Measurements from ENCODE around the gene OTUD1.

DNA sequence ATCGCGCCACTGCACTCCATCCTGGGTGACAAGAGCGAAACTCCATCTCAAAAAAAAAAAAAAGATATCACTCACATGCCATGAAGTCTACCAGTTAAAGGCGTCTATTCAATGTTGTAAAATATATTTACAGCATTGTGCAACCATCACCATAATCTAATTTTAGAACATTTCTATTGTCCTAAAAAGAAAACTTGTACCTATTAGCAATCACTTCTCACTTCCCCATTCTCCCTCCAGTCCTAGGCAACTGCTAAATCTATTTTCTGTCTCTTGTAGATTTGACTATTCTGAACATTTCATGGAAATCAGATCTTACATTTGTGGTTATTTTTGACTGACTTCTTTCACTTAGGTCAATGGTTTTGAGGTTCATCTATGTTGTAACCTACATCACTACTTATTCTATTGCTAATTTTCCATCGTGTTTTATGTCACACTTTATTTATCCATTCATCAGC is 25.2 kb upstream of the OTUD1 start:
- TF ChIP-seq ZNF274 (IDR thresholded peaks at IDR 0.05; ENCODE audit: low read depth, low read length), result no peak
- TF ChIP-seq, protein P1, sequence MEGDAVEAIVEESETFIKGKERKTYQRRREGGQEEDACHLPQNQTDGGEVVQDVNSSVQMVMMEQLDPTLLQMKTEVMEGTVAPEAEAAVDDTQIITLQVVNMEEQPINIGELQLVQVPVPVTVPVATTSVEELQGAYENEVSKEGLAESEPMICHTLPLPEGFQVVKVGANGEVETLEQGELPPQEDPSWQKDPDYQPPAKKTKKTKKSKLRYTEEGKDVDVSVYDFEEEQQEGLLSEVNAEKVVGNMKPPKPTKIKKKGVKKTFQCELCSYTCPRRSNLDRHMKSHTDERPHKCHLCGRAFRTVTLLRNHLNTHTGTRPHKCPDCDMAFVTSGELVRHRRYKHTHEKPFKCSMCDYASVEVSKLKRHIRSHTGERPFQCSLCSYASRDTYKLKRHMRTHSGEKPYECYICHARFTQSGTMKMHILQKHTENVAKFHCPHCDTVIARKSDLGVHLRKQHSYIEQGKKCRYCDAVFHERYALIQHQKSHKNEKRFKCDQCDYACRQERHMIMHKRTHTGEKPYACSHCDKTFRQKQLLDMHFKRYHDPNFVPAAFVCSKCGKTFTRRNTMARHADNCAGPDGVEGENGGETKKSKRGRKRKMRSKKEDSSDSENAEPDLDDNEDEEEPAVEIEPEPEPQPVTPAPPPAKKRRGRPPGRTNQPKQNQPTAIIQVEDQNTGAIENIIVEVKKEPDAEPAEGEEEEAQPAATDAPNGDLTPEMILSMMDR (IDR thresholded peaks at IDR 0.05 in 2 of 3, conservative IDR thresholded peaks at IDR 0.05 in 1 of 3; ENCODE audit: borderline replicate concordance in 1 of 3, insufficient read depth in 1 of 3, low read depth in 2 of 3, low read length in 2 of 3), result no peak
- no peak for TF ChIP-seq EZH2phosphoT487 (IDR thresholded peaks at IDR 0.05; ENCODE audit: borderline replicate concordance)
- no peak for TF ChIP-seq EZH2 (IDR thresholded peaks at IDR 0.05)
- no peak for TF ChIP-seq CEBPB (IDR thresholded peaks at IDR 0.05; ENCODE audit: low read depth)
- no peak for TF ChIP-seq POLR2A (IDR thresholded peaks at IDR 0.05; ENCODE audit: borderline replicate concordance, extremely low read depth, insufficient read depth, insufficient read length)
- TF ChIP-seq ATF3 (IDR thresholded peaks at IDR 0.05), result no peak
- no peak for TF ChIP-seq EGR1 (IDR thresholded peaks at IDR 0.05; ENCODE audit: low read depth)
- TF ChIP-seq POLR2AphosphoS5 (IDR thresholded peaks at IDR 0.05; ENCODE audit: low read depth, low read length), result no peak
- TF ChIP-seq, protein P2, sequence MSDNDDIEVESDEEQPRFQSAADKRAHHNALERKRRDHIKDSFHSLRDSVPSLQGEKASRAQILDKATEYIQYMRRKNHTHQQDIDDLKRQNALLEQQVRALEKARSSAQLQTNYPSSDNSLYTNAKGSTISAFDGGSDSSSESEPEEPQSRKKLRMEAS (IDR thresholded peaks at IDR 0.05), result no peak
- TF ChIP-seq ELF1 (IDR thresholded peaks at IDR 0.05; ENCODE audit: borderline replicate concordance, low read depth), result no peak
- TF ChIP-seq SRF (IDR thresholded peaks at IDR 0.05; ENCODE audit: low read depth), result no peak
- no peak for TF ChIP-seq ZFX (IDR thresholded peaks at IDR 0.05)
- no peak for TF ChIP-seq YY1 (IDR thresholded peaks at IDR 0.05; ENCODE audit: extremely low read depth, insufficient replicate concordance, low read depth, low read length)
